Kidney (tissue), 14 donors: ENCODE results near the gene C2CD4B. TPM values are rescaled to one million over a fixed set of nuclear protein-coding genes. Genes with fewer than 3 reads are reported as not detected.

ENCODE experiments used
- DNase-seq, 5 donors: peaks; one replicate each; pipeline ENCODE4 v3.0.0-alpha.2; 2013 to 2020
- FAIRE-seq: peaks from 2 replicates; lab custom pipeline; 2012; peaks lifted over from hg19 to GRCh38; lab: Jason Lieb, UNC
- H3K27ac ChIP-seq, 2 donors: one replicate each; pipeline ENCODE4 v1.7.0; 2013; ENCODE audit warnings: low read depth in 2 of 2, low read length in 2 of 2, inconsistent platforms in 1 of 2
- H3K27me3 ChIP-seq: one replicate; pipeline ENCODE4 v1.7.1; 2013; ENCODE audit warnings: low read length, inconsistent platforms; ENCODE audit not compliant: control insufficient read depth, insufficient read depth
- H3K36me3 ChIP-seq, 3 donors: one replicate each; pipeline versions ENCODE4 v1.7.0 to v1.7.1; 2013; ENCODE audit warnings: low read length in 3 of 3, control low read depth in 1 of 3, inconsistent platforms in 1 of 3; ENCODE audit not compliant: insufficient read depth in 3 of 3, control insufficient read depth in 2 of 3
- H3K4me1 ChIP-seq, 3 donors: one replicate each; pipeline versions ENCODE4 v1.7.0 to v1.7.1; 2013; ENCODE audit warnings: low read length in 3 of 3, inconsistent platforms in 1 of 3, low read depth in 1 of 3; ENCODE audit not compliant: control insufficient read depth in 2 of 3, insufficient read depth in 2 of 3
- H3K4me3 ChIP-seq, 3 donors: one replicate each; pipeline versions ENCODE4 v1.7.0 to v1.8.1; 2013; ENCODE audit warnings: low read length in 3 of 3, control low read depth in 1 of 3, inconsistent platforms in 1 of 3
- H3K9ac ChIP-seq, 3 donors: one replicate each; pipeline versions ENCODE4 v1.7.0 to v1.7.1; 2013; ENCODE audit warnings: low read length in 3 of 3, control low read depth in 1 of 3, inconsistent platforms in 1 of 3
- H3K9me3 ChIP-seq, 3 donors: one replicate each; pipeline versions ENCODE4 v1.7.0 to v1.7.1; 2013; ENCODE audit warnings: low read length in 3 of 3, control low read depth in 1 of 3, inconsistent platforms in 1 of 3; ENCODE audit not compliant: control insufficient read depth in 2 of 3, insufficient read depth in 1 of 3
- intact Hi-C: fragments of 100-400 bp; cut with DNase I; formaldehyde crosslinking; loops from one replicate; pipeline ENCODE4 v1.11.1; 2022
- polyA plus RNA-seq: library from polyadenylated mRNA; stranded (reverse); fragments of 350-450 nt; fragmentation: Illumina TruSeq; extraction: RNeasy Lipid Tissue Mini Kit (QIAGEN cat#74804); gene quantifications from one replicate; pipeline ENCODE4 v1.2.3, GENCODE V29; 2014; ENCODE audit warnings: low read depth, low replicate concordance; ENCODE audit not compliant: insufficient read depth
- total RNA-seq: library from RNA; stranded (reverse); fragmentation: NEBNext Ultra II Directional; extraction: Animal tissue kit (Norgen Biotek cat#: 25700); gene quantifications from one replicate; pipeline ENCODE4 v1.2.1, GENCODE V29; 2021
- TF ChIP-seq, protein P1 (sequence below): IDR thresholded peaks from 3 replicates; pipeline ENCODE4 v1.5.1; 2012; ENCODE audit warnings: mild to moderate bottlenecking, moderate library complexity, borderline replicate concordance; ENCODE audit not compliant: insufficient read depth; ENCODE audit errors: extremely low read depth
- donor health status: control.
- donor health status: control.
- donor health status: control.
- donor health status: control.
- donor health status: control.
- donor health status: DM: yes; HTN: yes; CAD: no.
- donor health status: Normal renal cell carcinoma (clear cell type).

Gene C2CD4B
- total and polyA plus RNA-seq, 2 donors from 2014 or later = 0.26 to 4.2 TPM

DNA sequence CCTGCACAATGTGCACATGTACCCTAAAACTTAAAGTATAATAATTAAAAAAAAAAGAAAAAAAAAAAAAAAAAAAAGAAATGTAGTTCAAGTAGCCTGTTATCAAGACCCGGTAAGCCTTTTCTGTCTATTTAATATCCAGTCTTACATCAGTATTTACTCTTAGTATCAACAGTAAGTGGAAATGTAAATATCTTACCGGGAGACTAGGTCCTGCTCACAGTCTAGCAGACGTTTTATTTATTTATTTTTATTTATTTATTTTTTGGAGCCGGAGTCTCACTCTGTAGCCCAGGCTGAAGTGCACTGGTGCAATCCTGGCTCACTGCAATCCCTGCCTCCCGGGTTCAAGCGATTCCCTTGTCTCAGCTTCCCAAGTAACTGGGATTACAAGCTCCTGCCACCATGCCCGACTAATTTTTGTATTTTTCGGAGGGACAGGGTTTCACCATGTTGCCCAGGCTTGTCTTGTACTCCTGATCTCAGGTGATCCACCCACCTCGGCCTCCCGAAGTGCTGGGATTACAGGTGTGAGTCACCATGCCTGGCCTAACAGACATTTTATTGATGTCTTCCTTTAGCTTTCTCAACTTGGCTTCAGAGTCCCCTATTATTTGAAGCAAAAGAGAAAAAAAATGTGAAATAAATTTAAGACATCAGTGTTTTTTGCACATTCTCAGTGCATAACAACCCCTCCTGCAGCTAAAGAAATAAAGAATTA, 19.9 kb downstream of the C2CD4B start:
- TF ChIP-seq, protein P1, sequence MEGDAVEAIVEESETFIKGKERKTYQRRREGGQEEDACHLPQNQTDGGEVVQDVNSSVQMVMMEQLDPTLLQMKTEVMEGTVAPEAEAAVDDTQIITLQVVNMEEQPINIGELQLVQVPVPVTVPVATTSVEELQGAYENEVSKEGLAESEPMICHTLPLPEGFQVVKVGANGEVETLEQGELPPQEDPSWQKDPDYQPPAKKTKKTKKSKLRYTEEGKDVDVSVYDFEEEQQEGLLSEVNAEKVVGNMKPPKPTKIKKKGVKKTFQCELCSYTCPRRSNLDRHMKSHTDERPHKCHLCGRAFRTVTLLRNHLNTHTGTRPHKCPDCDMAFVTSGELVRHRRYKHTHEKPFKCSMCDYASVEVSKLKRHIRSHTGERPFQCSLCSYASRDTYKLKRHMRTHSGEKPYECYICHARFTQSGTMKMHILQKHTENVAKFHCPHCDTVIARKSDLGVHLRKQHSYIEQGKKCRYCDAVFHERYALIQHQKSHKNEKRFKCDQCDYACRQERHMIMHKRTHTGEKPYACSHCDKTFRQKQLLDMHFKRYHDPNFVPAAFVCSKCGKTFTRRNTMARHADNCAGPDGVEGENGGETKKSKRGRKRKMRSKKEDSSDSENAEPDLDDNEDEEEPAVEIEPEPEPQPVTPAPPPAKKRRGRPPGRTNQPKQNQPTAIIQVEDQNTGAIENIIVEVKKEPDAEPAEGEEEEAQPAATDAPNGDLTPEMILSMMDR = no peak
- no peak overlapping the region for H3K4me3 ChIP-seq
- no peak for DNase-seq
- no peaks in the 10 kb centered on the region for H3K36me3 ChIP-seq
- no peaks in the 10 kb centered on the region for H3K4me1 ChIP-seq
- H3K9me3 ChIP-seq = no peaks in the 10 kb centered on the region
- no peaks in the 10 kb centered on the region for H3K27me3 ChIP-seq
- H3K27ac ChIP-seq = no peak overlapping the region
- H3K9ac ChIP-seq = no peak overlapping the region
- FAIRE-seq = no peak
- intact Hi-C loops = no loop called here

- Histone ChIP-seq H3K27me3 (no peaks in the 10 kb centered on the region), H3K9me3 (no peaks in the 10 kb centered on the region), H3K27ac (no peak overlapping the region), H3K36me3 (no peaks in the 10 kb centered on the region), H3K9ac (no peak overlapping the region), H3K4me3 (no peak overlapping the region), H3K4me1 (no peaks in the 10 kb centered on the region)
- DNase-seq (no peak), FAIRE-seq (no peak)
- intact Hi-C loops = no loop called here
- TF ChIP-seq, protein P1 = no peak
These were observed 22.3 kb downstream of the C2CD4B start for GRCh38 chr15:62142736-62143135.

- intact Hi-C loops = no loop called here
- H3K27ac ChIP-seq = no peak overlapping the region
- no peak for FAIRE-seq
- TF ChIP-seq, protein P1 = no peak
- H3K27me3 ChIP-seq = no peaks in the 10 kb centered on the region
- H3K4me1 ChIP-seq = no peaks in the 10 kb centered on the region
- no peak overlapping the region for H3K4me3 ChIP-seq
- H3K36me3 ChIP-seq = no peaks in the 10 kb centered on the region
- H3K9ac ChIP-seq = no peak overlapping the region
- no peak for DNase-seq
- H3K9me3 ChIP-seq = no peaks in the 10 kb centered on the region
These were observed 23.2 kb downstream of the C2CD4B start for GRCh38 chr15:62141643-62142588.
